NCI-H2196 treated with DMSO at 0.1 percent for 48 hours (cell line): ENCODE results near the gene ARPC2.
"Not testable (repeated sequence)": the region's sequence is repeated elsewhere in the genome, so short reads cannot be mapped to it uniquely, and the experiment has no call there.

Experiments
- DNase-seq: peaks from one replicate; lab custom pipeline; 2025; ENCODE audit not compliant: unreplicated experiment; lab: John Stamatoyannopoulos, UW

Gene ARPC2

GRCh38 chr2:218216674-218217359 is at the start of gene ARPC2:
ARPC2 (plus strand) TSS chr2:218217189; CDS start chr2:218217471, 282 bp downstream.
- DNase-seq: peak; percentile 81

DNA sequence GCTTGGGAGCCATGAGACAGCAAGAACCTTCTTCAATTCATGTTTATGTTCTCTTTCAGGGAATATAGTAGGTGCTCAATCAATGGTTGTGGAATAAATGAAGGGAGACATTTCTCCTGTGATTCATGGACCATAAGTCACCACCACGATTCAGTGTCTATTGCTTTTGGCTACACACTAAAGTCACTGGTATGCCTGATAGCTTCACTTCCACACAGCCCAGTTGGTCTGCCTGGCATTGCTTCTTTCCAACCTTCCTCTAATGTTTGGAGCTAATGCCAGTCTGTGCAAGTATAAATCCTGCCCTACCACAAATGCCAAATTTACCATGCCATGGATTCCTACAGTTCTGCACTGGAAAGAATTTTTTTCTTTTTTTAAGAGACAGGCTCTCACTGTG is 49.0 kb upstream of the ARPC2 start:
- DNase-seq: no peak

DNA sequence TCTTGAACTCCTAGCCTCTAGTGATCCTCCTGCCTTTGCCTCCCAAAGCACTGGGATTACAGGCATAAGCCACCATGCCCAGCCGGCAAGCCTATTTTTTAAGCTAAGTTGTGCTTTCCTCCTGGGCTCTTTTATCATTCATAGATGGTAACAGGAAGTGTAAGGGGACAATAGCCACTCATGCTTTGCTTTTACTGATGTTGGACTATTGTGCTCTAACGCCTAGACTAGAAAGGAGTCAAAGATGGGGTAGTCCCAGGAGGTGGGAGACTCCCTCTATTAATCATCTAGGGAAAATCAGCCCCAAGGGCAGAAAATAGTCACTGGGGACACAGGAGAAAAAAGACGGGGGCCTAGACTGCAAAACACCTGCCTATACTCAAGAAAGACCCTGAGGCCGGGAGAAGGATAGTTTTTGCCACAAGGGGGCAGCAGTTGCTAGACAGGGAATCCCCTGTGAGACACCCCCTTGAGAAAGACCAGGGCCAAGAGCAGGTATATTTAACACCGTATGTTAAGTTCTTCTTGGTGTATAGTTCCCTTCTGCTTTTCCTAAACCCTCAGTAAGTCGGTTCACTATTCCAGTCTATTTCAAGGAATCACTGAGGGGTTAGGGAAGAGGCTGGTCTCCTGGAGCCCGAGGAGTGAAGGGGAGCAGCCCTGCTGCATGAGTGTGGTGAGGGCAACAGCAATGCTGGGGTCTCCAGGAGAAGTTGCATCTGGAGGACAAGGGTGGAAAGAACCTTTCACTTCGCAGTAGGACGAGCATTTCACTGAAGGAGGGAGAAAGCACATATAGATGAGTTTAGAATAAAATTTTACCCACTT is 48.1 kb upstream of the ARPC2 start:
- DNase-seq: no peak

GRCh38 chr2:218169757-218170546 is 47.0 kb upstream of the ARPC2 start:
- no peak for DNase-seq

GRCh38 chr2:218171744-218172143 is 45.2 kb upstream of the ARPC2 start:
- not testable (repeated sequence) for DNase-seq

- no peak for DNase-seq
Measured at GRCh38 chr2:218172845-218173244, 44.1 kb upstream of the ARPC2 start.

DNA sequence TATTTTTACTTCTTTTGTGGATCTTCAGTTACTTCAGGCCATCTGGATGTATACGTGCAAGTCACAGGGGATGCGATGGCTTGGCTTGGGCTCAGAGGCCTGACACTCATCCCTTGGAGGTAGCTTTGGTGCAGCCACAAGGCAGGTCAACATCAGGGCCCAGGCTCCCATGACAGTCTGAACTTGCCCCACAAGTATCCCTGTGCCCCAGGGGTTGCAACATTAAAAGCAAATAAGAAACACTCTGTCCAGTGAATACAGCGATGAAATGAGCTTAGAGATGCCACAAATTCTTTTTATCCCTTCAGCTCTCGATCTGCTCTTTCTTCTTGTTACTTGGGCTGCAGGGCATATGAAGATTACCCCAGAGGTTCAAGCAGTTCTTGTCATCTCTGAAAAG is 37.2 kb upstream of the ARPC2 start:
- DNase-seq: no peak

DNA sequence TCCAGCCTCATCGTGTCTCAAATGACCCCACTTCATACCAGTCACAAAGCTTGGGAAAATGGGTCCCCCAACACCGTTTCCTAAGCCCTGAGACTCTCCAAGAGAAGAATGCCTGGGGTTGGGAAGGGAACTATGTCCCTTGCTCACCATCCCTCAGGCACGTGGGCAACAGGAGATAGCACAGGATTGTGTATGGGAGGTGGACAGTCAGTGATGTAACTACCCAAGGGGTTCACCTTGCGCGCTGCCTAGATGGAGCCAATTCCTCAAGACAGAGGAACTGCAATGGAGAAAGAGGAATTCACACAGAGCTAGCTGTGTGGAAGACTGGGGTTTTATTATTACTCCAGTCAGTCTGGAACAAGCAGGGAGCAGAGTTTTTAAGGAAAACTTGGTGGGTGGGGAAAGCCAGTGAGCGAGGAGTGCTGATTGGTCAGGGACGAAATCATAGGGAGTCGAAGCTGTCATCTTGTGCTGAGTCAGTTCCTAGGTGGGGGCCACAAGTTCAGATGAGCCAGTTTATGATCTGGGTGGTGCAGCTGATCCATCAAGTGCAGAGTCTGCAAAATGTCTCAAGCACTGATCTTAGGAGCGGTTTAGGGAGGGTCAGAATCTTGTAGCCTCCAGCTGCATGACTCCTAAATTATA is 36.4 kb upstream of the ARPC2 start:
- DNase-seq: no peak

- DNase-seq: no peak
Measured at GRCh38 chr2:218184331-218184730, 32.7 kb upstream of the ARPC2 start.

DNA sequence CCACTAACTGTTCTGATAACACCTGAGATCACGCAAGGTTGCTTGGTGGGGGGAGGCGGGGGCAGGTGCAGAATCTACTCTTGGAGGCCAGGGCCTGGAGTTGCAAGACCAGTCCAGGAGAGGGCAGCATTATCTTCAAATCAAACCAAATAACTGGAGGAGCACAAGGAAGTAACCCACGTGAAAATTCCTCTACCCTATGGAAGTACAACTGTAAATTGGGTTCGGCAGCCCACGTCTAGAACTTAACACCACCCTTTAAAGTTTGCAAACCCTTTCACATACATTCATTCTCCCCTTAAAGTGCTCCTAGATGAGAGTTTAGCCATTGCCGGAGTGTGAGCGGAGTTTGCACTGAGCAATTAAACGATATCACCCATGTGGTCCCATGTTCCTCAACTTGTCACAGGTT is 30.6 kb upstream of the ARPC2 start:
- peak; percentile 43 for DNase-seq

GRCh38 chr2:218186876-218187275 is 30.1 kb upstream of the ARPC2 start:
- DNase-seq: no peak

- no peak for DNase-seq
Measured at GRCh38 chr2:218187296-218188015, 29.5 kb upstream of the ARPC2 start.

DNA sequence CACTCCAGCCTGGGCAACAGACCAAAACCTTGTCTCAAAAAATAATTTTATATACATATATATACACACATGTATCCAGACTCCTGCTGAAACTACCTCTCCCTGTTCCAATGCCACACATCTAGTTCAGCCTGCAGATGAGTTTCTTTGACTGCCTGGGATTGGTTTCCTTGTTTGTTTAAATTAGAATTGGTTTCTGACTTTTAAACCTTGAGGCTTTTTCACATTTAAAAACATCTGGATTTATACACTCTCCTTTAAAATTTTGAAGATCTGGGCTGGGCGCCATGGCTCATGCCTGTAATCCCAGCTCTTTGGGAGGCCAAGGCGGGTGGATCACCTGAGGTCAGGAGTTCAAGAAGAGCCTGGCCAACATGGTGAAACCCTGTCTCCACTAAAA is 28.5 kb upstream of the ARPC2 start:
- DNase-seq: no peak

- no peak for DNase-seq
Measured at GRCh38 chr2:218192902-218193430, 24.0 kb upstream of the ARPC2 start.

DNA sequence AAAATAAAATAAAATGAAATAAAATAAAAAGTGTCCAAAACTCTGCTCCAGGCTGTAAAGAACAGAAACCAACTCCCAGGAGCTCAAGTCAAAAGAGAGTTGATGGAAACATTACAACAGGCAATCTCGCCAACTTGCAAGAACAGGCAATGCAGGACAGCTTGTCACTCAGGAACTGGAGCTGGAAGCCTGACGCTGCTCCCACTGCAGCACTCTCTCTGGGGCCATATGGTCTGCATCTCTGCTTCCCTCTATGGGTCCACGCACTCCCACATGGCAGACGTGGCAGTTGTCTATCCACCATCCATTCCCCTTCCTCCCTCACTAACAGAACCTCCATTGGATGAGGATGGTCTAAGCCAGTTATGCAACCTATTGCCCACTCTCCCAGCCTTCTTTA is 23.3 kb upstream of the ARPC2 start:
- DNase-seq: no peak

GRCh38 chr2:218194880-218195279 is 22.1 kb upstream of the ARPC2 start:
- DNase-seq: no peak

GRCh38 chr2:218196974-218197373 is 20.0 kb upstream of the ARPC2 start:
- no peak for DNase-seq

GRCh38 chr2:218202266-218202665 is 14.7 kb upstream of the ARPC2 start:
- no peak for DNase-seq

DNA sequence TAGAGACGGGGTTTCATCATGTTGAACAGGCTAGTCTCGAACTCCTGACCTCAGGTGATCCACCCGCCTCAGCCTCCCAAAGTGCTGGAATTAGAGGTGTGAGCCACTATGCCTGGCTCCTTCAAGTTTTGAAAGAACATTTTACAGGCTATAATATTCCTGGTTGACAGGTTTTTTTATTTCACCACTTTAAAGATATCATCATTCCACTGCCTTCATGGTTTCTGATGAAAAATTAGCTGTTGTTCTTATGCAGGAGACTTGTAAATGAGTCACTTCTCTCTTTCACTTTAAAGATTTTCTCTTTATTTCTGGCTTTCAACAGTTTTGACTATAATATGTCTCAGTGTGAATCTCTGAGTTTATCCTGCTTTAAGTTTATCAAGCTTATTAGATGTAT is 7.9 kb upstream of the ARPC2 start:
- DNase-seq: no peak

DNA sequence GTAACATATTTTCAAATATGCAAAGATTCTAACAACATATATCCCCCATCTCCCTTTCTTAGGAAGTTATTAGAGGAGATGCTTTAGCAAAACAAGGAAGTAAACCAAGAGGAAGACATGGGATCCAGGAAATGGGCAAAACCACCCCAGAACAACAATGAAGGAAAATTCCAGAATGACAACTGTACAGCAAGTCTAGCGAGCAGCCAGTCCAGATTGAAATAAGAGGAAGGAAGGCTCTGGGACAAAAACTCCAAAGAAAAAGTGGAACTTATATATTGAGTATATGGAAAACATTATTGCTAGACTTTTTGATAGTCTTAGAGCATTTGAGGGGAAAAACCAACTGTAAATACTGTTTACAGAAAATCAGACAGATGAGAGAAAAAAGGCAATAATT is 2.9 kb upstream of the ARPC2 start:
- DNase-seq: no peak
